ENCODE data around the gene SKAP1. TPM values are rescaled to one million over a fixed set of nuclear protein-coding genes. Genes with fewer than 3 reads are reported as not detected.
"Not testable (repeated sequence)": the region's sequence is repeated elsewhere in the genome, so short reads cannot be mapped to it uniquely, and the experiment has no call there.

SKAP1 gene
- total RNA-seq, 1 experiment from 2014 or later = not detected

DNA sequence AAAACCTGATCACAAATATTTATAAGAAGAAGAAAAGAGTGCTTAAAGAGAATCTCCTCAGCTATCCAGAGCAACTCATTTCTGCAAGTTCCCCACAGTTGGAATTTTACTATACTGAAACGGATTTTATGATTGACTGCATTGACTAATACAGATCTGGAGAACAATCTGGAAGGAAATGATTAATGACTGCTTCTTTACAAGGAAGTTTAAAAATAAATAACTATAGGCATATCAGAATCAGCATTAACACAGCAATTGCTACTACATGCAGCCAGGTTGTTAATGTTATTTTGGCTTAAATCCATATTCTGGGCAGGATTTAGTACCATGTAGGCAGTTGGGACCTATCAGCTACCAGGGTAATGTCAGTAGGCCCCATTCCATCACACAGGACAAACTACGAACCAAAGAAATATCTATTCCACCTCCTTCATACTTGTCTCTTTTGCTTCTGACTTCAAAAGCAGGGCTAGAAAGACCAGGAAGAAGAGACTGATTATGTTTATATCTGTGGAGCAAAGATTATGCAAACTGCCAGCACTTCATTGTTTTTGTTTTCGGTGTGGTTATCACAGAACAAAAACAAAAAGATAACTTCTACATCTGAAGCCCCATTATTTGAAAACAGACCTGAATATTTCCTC lies 3.9 kb downstream of the SKAP1 start:
- in situ Hi-C loops (cut with HindIII; ENCODE audit: low sequenced_read_pairs) = no loop called here
- no peak for DNase-seq (ENCODE audit: low spot score)

DNA sequence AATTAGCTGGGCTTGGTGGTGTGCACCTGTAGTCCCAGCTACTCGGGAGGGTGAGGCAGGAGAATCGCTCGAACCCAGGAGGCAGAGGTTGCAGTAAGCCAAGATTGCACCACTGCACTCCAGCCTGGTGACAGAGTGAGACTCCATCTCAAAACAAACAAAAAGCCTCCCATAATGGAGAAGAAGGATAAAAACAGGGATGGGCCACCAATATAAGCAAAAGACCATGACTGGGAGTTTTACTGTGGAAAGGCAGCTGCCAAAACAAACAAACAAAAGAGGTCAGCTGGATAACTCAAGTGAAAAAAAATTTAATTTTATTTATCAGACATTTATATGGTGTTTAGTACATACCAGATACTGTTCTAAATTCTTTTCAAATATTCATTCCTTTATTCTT lies 8.0 kb downstream of the SKAP1 start:
- in situ Hi-C loops (cut with HindIII; ENCODE audit: low sequenced_read_pairs); DNase-seq (ENCODE audit: low spot score): not testable (repeated sequence)

DNA sequence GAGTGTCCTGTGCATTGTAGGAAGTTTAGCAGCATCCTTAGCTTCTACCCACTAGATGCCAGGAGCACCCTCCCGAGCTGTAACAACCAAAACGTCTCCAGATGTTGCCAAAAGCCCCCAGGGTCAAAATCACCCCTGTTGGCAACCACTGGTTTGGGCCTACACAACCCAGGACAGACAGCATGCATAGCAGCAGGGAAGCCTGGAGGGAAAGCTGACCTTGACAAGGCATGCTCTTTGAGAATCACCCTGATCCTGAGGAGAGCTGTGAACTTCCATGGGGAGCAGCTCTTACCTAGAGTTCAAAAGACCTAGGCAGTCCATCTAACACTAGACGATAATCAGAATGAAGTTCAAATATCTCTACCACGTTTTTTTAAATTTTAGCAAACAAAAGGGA lies 9.2 kb downstream of the SKAP1 start:
- no peak for DNase-seq (ENCODE audit: low spot score)
- in situ Hi-C loops (cut with HindIII; ENCODE audit: low sequenced_read_pairs) = no loop called here

DNA sequence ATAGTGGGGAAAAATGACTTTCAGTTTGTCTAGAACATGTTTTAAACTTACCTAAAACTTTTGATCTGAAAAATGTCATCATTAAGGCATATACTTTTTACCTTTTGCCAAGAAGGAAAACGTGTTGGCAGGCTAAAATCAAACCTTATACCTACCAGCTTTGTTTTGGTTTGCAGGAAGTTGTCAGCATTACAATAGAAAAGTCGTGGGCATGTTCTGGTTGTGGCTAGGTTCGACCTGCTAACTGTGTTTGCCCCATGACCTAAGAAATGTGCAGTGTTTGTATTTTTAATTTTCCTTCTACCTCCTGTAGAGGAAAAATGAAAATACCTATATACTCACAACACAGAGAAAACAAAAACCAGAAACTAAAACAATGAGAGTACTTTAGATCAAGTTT lies 13.0 kb downstream of the SKAP1 start:
- in situ Hi-C loops (cut with HindIII; ENCODE audit: low sequenced_read_pairs) = no loop called here
- no peak for DNase-seq (ENCODE audit: low spot score)

DNA sequence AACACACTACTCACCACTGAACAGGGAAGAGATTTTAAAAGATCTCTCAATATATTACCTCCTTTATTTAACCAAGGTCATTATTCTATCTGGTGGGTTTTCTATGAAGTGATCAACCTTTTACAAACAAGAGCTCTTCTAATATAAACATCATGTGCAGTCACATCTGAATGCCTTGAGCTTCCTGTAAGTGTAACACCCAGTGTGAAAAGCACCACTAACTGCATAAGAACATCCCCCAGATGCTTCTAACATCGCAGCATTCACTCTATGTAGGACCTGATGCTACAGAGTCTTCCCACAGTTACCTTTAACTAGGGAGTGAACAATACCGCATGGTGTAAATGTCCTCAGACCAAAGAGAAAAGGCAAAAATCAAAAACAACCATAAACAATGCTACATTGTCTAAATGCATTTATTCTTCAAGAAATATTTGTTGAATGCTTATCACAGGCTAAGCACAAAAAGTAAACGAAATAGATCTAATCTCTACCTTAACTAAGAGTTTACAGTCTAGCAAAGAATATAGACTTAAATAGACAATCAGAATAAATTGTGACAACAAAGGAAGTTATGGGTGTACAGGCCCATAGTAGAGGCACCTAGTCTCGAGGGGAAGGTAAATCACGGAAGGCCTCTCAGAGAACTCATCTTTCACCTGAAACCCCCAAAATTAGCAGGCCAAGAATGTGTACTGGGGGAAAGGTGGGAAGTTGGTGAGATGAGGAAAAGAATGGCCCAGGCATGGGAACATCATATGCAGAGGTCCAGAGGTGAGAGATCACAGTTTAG lies 16.2 kb downstream of the SKAP1 start:
- in situ Hi-C loops (cut with HindIII; ENCODE audit: low sequenced_read_pairs) = no loop called here
- DNase-seq (ENCODE audit: low spot score) = no peak

DNA sequence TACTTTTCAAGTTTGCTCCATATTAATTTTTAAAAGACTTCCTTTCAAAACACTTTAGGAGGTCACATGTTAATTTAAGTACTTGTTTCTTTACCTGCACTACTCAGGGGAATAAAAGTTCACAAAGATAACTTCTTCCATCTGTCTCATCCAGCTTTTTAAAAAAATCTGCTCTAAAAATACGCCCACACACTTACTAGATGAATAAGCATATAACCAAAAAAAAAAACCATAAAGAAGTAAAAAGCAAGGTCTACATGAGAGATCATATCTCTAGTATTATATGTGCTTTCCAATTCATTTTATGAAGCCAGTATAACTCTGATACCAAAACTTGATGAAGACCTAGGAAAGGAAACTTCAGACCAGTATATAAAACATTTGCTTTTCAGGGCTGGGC lies 17.2 kb downstream of the SKAP1 start:
- DNase-seq (ENCODE audit: low spot score) = no peak
- in situ Hi-C loops (cut with HindIII; ENCODE audit: low sequenced_read_pairs) = no loop called here

DNA sequence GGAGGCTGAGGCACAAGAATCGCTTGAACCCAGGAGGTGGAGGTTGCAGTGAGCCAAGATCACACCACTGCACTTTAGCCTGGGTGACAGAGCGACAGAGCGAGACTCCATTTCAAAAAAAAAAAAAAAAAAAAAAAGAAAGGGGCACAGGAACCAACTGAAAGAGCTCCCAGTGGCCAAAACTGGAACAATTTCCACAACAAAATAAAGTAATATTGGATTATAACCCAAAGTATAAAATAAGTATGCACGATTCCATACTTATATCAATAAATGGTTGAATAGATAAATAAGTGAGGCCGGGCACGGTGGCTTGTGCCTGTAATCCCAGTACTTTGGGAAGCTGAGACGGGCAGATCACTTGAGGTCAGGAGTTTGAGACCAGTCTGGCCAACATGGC lies 19.2 kb downstream of the SKAP1 start:
- in situ Hi-C loops (cut with HindIII; ENCODE audit: low sequenced_read_pairs); DNase-seq (ENCODE audit: low spot score): not testable (repeated sequence)

DNA sequence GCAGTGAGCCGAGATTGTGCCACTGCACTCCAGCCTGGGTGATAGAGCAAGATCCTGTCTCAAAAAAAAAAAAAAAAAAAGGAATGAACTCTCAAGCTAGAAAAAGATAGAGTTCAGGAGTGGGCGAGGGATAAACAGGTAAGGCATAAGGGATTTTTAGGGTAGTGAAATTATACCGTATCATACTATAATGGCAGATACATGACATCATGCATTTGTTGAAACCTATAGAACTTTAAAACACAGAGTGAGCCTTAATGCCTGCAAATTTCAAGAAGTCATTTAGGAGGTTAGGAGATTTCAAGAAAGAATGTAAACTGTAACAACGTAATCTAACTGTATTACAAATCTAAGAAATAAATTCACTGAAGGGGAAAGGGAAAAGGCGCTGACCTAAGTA lies 20.4 kb downstream of the SKAP1 start:
- in situ Hi-C loops (cut with HindIII; ENCODE audit: low sequenced_read_pairs) = no loop called here
- DNase-seq (ENCODE audit: low spot score) = no peak

DNA sequence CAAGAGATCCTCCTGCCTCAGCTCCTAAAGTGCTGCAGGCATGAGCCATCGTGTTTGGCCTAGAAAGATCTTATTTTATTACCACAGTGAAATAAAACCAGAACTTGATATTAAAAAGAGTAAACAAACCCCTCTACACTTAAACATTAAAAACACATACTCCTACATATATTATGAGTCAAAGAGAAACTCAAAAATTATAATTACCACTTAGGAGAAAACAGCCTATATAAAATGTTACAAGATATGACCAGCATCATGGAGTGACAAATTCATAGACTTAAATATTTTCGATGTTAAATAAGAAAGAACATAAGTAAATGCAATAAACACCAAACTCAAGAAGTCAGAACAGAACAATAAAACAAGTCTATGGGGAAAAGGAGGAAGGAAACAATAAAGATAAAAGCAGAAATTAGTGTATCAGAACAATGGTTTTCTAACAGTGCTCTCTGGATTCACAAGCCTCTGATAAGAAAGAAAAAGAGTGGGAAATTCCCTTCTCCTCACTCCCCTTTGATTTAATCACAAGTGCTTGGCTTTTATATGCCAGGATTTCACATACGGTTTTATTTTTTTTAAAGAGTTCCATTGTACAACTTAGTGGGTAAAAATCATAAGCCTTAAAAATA lies 23.0 kb downstream of the SKAP1 start:
- no peak for DNase-seq (ENCODE audit: low spot score)
- in situ Hi-C loops (cut with HindIII; ENCODE audit: low sequenced_read_pairs) = no loop called here

DNA sequence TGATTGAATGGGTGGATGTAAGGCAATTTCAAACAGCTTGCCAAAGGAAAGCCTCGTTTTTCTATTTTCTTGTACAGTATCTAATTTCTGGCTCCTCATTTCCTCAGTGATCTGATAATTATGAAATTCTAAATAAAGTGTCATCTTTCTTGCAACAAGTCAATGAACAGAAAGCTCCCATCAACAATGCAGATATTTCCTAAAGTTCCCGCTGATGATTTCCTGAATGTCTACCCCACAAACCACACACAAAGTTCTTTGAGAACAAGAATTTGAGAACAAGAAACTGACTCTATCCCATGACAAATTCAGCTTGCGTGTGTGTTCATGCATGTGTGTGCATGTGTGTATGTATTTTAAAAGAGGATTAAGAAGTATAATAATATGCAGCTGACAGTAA lies 35.2 kb downstream of the SKAP1 start:
- DNase-seq (ENCODE audit: low spot score) = no peak
- in situ Hi-C loops (cut with HindIII; ENCODE audit: low sequenced_read_pairs) = no loop called here

DNA sequence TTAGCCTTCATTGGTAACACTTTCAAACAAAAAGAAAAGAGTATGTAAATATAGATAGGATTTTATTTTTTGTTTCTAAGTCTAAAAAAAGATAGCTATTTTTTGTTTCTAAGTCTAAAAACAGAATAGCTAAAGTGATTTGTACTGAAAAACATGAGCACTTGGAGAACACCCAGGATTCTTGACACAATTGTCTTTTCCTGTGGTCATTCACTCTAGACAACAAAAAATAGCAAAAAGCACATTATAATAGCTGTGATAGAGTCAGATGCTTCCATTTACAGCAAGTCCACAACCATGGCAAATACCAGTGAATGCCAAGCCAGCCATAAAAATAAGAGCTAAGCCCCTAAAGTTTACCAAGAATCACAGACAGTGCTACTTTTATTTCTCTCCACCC lies 36.7 kb downstream of the SKAP1 start:
- in situ Hi-C loops (cut with HindIII; ENCODE audit: low sequenced_read_pairs) = no loop called here
- DNase-seq (ENCODE audit: low spot score) = no peak

DNA sequence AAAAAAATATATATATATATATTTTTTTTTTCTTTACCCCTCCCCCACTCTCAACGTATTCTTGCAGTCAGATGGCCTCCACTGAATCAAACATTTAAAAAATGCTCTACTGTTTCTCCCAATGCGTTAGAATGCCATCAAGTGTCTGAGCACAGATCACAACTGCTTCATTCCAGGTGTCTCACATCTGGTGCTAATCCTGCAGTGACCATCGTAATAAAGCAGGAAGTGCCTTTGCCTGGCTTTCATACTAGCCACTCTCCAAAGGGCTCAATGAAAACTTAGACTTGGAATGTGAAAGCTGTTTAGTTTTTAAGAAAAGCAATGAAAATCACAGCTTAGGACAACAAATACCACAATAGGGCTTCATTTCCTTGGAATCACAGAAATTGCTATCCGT lies 37.2 kb downstream of the SKAP1 start:
- in situ Hi-C loops (cut with HindIII; ENCODE audit: low sequenced_read_pairs) = no loop called here
- DNase-seq (ENCODE audit: low spot score) = no peak

DNA sequence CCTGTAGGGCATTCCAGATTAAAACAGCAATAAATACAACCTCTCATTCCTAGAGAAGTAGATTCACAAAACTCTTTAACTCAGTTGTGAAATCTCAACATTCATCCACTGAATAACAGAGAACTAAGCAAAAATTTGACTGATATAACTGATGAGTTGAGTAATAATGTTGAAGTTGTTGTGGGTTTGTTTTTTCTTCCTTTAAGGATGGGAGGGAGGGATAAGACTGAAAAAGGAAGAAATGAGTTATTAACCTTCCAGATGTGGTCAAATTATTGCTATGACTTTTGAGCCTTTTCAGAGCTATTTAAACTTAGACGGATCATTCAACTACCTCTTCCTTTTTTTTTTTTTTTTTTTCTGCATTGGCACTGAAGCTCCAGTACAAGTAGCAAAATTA lies 38.6 kb downstream of the SKAP1 start:
- in situ Hi-C loops (cut with HindIII; ENCODE audit: low sequenced_read_pairs) = no loop called here
- no peak for DNase-seq (ENCODE audit: low spot score)

DNA sequence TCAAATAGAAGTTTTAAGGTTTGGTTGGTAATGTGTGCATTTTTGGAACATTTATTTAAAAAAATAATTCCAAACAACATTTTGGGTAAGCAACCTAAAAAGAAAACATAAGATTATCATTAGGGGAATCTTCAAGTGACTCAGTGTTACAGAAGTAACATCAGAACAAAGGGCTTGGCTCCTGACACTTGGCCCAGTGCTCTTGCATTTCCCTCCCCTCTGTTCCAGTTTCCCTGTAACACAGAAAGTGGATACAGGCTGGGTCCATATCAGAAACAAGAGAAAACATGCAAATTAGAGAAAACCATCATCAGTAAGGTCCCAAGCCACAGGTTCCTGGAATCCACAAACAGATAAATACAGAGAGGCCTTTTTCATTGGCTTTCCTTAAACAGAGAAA lies 40.1 kb downstream of the SKAP1 start:
- in situ Hi-C loops (cut with HindIII; ENCODE audit: low sequenced_read_pairs) = no loop called here
- no peak for DNase-seq (ENCODE audit: low spot score)

DNA sequence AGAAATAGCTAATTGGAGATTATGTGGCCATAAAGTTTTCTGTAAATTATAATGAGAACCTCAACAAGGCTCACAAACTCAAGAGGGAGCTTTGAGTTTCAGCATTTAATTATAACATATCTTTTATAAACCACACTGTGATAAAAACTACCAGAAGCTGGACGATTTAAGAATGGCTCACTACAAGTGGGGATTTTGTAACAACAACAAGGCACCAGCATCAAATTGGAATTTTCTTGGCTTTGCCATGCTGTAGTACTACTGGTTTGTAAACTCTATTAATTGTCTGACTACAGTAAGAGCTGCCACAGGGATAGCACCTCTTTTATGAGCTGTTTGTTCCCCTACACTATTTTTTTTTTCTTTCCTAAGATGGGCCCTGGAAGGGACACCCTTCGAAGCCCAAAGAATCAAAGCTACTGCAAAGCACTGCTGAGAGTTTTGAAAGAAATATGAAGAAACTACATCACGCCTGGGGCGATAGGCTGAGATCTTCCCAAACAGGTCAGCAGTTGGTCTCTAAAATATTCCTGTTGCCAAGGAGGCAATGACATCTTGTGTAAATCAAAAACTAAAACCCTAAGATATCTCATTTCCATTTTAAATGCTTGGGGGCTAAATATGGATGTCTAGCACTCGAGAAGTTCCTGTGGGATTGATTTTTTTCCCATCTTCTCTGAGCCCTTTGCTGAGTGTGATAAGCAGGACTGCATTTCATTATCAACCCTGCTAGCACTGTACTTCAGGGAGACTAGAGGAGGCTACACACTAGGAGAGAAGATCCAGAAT lies 40.9 kb downstream of the SKAP1 start:
- in situ Hi-C loops (cut with HindIII; ENCODE audit: low sequenced_read_pairs) = no loop called here
- no peak for DNase-seq (ENCODE audit: low spot score)

DNA sequence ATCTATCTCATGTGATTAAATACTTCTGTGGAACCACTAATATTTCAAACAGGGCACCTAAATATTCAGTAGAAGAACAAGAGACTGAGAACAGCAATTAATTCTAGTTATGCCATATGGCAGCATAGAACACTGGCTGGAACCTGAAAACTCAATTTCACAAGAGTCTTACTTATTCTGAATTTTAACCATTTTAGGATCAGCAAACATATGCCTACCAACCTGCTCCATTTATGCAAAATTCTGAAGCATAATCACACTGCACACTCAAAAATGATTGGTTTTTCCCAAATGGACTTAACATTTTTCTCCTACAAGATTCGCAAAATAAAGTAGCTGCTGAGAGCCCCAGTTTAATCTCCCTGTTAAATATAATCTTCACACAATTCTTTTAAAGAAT lies 43.2 kb downstream of the SKAP1 start:
- no peak for DNase-seq (ENCODE audit: low spot score)
- in situ Hi-C loops (cut with HindIII; ENCODE audit: low sequenced_read_pairs) = no loop called here

DNA sequence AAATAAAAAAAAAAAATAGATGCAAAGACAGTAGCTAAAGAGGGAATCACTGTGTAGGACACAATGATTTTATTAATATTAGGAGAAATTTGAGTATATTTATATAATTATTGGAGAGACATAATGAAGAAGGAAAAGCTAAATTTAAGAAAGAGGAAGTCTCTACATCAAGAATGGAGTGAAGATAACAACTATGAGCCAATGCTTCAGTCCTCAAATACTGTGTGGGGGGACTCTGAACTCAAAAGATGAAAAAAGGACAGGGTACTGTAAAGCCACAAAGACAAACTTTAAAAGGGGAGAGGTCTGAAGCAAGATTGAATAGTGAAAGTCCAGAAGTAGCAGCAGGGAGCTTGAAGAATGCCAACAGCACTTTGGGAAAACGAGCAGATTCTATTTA lies 44.7 kb downstream of the SKAP1 start:
- in situ Hi-C loops (cut with HindIII; ENCODE audit: low sequenced_read_pairs) = no loop called here
- DNase-seq (ENCODE audit: low spot score) = no peak

DNA sequence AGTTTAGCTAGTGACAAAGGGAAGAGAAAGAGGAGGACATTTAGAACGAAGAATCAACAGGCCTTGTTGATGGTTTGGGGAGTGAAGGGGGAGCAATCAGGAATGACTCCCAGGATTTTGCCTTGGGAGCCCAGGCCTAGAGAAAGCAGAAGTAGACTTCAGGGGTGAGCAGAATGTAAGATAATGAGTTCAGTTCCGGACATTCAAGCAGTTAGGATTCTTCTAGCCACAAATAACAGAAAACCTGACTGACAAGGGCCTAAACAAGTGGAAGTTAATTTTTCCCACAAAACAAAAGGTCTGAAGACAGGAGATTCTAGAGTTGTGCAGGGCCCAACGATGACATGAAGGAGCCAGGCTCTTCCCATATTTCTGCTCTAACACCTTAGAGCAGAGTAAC lies 45.9 kb downstream of the SKAP1 start:
- in situ Hi-C loops (cut with HindIII; ENCODE audit: low sequenced_read_pairs) = no loop called here
- no peak for DNase-seq (ENCODE audit: low spot score)

DNA sequence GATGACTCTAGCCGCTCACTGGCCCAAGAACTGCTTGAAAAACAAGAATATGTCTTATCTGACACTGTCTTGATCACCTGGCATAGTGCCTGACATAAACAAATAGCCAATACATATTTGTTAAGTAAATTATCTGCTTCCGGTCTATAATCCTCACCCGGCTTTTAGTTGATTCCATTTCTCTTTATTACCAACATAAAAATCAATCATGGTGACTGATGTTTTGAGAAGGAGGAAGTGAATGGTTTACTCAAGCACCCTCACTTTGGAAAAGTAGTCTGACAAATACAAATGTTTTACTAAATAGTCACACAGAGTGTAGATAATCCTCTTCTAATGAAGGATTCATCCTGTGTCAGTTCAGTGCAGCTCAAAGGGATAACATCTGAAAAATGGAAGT lies 47.0 kb downstream of the SKAP1 start:
- in situ Hi-C loops (cut with HindIII; ENCODE audit: low sequenced_read_pairs) = no loop called here
- DNase-seq (ENCODE audit: low spot score) = no peak
